Activated CD4-positive, alpha-beta T cell treated with anti-CD3 and anti-CD28 coated beads, Interleukin-2, amount 50 U/mL, for 4 hours (primary cell): ENCODE data around the gene KIAA0232.

Source experiments
- DNase-seq, 2 experiments: peaks; one replicate each; pipeline ENCODE4 v3.0.0-alpha.2; 2020

The KIAA0232 gene

DNA sequence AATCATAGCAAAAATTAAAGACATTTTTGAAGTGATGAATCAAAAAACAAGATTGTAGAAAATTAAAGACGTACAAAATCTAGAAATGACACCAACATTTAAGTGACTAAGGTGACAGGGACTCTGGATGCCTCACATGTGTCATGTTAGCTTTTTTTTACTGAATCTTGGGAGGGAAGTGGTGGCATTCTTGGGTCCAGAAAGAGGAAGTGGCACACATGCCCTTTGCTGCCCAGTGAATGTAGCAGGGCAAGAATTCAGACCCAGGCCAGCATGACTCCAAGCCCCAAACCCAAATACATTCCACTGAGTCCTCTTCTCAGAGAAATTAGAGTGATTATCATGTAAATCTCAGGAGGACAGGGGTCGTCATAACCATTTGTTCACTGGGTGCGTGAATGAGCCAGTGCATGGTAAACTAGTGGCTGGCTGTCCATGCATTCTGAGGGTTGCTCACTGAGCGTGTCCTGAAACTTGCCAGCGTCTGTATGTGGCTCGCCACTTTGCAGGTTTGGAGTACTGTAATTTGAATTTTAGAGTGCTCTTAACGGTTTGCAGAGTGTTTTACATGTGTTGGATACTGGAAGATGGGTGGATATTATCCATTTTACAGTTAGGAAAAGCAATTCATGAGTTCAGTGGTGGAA, 71.7 kb downstream of the KIAA0232 start:
- no peak for DNase-seq

DNA sequence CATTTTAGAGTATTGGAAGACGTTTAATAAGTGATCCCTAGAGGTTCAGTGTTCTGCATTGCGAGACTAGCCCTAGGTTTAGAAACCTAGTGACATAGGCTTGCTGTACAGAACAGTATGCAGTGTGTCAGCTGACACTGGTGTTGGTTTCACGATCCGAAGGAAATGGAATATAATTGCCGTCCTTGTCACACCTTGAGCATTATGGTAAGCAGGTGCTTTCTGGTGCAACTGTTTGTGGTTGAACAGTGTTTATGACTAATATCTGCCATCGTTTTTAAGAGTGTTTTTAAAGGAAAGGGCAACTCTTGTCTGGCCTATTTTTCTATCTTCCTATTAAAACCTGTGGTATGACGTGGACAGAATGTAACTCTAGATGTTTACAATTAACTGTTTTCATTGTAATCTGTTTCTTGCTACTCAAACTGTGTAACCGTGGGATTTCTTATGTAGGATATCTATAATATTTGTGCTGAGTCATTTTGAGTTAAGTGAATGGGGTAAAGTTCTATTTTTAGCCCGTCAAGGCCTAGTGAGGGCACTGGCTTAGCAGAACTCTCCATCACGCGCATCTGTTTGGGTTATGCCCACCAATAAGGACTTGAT, 73.3 kb downstream of the KIAA0232 start:
- peak in 1 of 2 experiments; percentile 15 for DNase-seq

DNA sequence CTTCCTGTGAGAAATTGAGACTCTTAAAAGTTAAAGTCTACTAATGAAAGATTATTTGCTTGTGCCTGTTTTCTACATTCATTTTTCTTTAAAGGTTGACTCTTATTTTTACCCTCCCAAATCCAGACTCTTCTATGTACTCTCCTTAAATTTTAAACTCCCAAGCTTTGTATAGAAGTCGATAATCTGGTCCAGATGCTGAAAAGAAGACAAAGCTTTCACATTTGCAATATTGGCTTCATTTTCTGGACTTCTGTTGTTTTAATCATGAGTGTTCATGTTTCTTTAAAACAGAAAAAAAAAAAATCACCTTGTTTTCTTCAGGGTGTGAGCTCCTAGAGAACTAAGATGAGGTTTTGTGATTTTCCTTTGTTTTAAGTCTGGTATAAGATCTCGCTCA, 73.9 kb downstream of the KIAA0232 start:
- DNase-seq, result no peak

DNA sequence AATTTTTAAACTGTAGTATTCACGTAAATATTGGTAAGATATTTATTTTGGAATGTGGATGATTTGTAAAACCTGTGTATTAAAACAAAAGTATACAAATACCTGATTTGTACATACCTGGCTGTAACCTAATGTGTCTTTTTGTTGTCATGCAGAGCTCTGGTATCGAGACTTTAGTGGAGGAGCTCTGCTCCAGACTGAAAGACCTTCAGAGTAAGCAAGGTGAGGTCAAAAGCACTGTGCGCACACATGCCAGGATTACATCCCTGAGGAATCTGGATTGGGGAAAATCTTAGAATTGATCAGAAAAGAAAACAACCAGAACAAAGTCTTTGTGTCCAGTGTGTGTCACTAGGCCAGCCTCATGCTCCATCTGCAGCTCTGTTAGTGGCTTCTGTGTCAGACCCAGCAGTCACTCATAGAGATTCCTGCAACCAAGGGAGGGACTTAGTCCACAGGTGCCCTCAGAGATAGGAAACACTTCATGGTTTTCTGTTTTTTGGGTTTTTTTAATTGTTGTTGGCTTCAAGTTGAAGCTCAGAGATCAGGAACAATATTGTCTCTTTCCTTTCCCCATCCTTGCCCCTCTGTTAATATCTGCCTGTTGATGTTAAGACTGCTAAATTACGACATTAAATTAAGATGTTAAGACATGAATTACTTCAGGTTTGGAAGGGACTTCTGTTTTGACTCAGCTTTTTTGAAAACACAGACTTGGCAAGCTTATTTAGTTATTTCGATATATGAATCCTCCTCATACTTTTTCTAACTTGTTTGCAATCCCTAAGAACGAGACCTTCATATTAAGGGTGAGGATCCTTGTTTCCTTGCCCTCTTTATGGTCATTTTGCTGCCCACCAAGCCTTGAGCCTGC, 74.7 kb downstream of the KIAA0232 start:
- no peak for DNase-seq

DNA sequence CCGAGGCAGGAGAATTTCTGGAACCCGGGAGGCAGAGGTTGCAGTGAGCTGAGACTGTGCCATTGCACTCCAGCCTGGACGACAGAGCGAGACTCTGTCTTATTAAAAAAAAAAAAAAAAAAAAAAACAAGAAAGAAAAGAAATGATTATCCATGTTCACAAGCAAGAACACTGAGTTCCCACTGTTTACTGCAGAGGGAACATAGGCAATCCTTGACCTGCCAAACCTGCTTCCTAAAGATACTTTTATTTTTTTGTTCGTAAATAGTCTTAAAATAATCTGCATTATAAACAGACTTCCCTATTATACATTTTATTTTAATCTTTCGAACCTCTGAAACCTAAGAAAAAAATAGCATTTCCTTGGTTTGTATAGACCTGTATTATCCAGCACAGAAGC, 76.5 kb downstream of the KIAA0232 start:
- DNase-seq, result no peak

DNA sequence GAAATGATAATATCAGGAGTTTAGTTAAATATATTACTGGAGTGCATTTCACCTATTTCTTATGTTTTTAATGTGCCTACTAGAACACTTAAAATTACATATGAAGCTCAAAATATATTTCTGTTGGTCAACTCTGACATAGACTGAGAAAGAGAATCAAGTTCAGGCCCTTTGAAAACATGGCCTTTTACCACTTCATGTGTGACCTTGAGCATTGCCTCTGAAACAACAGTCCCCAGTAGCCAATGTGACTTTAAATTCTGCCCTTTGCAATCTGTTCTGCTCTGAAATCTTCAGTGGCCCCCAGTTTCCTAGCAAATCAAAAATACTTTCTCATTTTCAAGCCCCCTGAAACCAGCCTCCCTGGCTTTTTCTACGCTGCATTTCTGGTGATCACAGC, 77.0 kb downstream of the KIAA0232 start:
- DNase-seq, result no peak

DNA sequence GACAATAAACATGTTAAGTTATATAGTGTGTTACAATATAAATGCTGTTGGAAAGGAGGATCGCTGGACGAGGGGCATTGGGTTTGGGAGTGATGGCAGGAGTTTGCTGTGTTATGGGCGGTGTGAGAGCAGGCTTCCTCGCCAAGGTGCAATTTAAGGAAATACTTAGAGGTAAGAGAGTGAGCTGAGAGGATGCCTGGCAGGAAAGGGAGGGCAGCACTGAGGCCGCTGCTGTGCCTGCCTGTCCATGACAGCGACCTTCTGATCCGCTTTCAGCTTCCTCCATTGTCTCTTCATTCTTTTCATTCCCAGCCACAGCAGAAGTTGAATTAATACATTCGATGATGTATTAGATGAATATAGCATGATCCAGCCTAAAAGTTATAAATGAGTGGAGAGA, 85.9 kb downstream of the KIAA0232 start:
- DNase-seq, result no peak

DNA sequence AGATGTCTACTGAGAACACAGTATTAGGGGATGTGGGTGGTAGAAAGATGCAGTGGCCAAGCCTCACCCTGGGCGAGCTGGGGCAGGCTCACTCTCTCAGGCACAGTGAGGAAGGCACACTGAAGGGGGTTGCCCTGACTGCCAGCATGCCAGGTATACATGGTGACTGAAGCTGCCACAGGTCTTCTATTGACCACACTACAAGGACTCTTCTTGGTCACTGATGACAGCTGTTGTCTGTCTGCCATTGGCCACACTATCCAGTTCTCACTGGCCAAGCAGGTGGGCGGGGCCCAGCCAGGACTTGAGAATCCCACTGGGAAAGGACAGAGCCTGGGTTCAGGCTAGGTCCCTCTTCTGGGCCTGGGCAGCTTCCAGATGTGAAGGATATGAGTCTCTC, 87.4 kb downstream of the KIAA0232 start:
- DNase-seq, result no peak

DNA sequence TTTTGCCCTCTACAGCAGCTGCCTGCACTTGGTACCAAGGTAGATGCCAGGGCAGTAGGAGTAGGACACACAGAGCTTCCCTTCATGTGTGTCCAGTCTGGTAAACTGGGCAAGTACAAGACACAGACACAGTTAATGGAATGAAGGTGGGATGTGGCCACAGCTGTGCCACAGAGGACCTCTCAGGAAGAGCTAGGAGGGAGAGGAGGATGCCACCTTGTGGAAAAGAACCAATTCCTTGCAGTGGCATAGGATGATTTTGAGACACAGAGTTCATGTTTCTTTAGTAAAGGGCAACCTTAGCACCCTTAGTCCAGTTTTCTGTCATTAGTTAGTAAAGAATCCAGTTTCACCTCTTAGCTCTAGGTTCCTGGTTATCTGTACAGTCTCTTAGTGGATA, 90.8 kb downstream of the KIAA0232 start:
- DNase-seq, result no peak

DNA sequence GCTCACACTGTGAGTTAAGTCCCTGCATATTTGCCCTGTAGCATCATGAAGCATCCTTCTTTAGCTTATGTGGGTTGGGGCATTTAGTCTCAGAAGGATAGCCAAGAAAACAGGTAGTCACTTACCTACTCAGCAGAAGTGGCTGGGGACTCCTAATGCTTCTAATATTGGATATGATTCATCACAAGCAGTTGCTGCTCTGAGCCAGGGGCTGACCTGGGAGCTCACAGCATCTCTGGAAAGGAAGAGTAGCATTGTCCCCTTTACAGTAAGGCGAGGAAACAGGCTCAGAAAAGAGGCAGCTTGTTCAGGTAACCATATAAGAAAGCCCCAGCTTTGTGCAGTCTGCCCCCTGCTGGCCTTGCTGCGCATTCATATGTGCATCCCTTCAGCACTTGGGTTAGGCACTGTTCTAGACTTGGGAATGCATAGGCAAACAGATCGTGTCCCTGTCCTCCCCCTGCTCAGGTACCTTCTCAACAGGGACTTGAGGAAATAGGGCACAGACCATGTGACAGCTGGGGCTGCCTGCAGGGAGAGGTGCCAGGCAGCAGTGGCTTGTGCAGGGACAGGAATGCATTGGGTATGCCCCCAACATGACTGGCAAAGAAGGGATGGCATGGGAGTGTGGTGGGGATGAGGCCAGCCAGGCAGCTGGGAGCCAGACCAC, 91.4 kb downstream of the KIAA0232 start:
- DNase-seq, result peak; percentile 81 to 83

DNA sequence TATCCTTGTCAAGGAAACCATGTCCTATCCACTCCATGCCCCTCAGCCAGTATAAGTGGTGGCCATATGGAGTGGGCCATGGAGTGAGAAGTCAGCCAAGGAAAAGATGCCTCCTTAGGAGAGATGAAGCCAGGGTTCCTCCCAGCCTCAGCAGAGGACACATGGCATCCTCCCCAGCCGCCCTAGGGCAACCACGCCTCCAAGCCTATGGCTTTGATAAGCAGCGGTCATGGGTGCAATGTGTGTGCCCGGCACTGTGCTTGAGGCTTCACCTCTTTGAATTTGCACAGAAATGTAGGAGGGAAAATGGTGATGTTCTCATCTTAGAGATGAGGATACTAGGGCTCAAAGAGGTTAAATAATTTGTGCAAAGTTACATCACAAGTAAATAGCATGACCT, 92.5 kb downstream of the KIAA0232 start:
- no peak for DNase-seq

DNA sequence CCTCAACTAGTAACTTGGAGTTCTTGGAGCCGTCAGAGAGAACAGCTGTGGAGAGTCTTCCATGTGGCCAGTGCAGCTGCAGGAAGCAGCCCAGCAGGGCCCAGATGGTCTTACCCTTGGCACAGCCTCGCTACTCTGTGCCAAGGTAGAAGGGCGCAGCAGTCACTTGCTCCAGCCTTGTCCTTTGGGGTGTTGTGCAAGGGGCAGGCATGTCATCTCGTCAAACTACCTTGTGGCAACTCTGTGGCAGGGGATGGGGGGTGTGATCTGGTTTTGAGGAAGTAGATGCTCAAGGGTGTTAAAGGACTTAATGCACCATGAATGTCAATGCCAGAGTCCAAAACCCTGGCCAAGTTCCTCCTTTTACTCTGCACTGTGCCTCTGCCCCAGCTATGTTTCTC, 92.9 kb downstream of the KIAA0232 start:
- DNase-seq, result no peak

DNA sequence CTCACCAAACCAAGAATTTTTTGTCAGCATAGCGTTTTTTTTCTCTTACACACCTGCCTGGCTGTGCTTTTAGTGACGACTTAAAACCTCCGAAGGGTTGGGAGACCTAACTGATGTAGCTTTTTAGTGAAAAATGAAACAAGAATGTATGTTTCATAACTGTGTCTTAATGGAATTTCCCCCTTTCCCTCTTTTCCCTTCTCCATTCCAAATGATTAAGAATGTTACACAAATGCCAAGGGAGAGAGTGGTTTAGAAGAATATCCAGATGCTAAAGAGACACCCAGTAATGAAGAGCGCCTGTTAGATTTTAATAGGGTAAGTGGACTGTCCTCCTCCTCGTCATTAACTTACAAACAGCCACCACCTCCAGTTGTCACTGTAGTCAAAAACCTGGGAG, 93.9 kb downstream of the KIAA0232 start:
- no peak for DNase-seq

DNA sequence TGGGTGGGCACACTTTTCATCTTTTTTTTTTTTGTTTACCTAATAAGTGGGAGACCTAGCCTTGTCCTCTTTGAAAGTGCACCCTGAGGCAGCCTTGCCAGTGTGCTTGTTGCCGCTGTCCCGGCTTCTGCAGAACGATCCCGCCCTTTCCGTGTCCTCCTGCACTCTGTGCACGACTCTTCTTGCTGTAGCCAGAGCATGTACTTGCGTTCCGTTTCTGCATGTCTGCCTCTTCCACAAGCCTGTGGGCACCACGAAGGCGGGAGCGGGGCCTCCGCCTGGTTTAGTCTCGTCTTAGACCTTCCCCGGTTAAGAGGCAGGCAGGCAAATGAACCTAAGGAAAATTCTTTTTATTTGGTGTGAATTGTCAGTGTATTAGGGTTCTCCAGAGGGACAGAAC, 94.5 kb downstream of the KIAA0232 start:
- DNase-seq, result no peak

DNA sequence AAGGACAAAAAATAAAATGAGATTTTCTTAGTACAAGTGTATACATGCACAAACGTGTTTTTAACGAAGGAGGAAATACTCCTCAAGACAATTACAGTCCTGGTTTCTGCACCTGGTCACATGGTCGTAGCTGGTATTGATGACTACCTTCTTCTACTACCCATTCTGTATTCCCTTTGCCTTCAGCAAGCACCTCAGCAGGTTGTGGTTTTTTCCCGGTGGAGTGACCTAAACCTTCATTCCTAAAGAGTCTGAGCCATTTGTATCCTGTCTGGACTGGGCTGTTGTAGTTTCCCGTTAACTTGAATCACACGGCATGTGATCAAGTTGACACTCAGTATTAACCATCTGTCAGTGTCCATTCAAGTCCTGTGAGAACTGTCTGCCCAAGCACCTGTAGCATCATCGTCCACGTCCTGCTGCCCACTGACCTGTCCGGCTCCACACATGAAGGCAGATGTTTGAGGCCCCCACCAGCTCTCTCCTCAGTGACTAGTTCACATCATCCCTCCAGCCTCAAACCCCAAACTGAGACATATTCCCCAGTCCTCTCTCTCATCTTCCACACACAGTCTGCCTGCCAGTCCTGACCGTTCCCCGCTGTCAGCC, 96.0 kb downstream of the KIAA0232 start:
- no peak for DNase-seq

DNA sequence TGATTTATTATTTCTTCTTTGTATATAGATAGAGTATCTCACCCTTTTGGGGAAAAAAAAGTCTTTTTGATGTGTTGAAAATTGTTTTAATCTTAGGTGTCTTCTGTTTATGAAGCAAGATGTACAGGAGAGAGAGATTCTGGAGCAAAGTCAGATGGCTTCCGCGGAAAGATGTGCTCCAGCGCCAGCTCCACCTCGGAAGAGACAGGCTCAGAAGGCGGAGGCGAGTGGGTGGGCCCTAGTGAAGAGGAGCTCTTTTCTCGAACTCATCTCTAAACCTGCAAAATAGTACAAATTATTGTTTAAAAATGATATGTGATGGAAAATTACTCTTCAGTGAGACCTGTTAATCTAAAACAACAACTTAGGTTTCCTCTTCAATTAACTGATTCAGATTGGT, 98.2 kb downstream of the KIAA0232 start:
- no peak for DNase-seq

DNA sequence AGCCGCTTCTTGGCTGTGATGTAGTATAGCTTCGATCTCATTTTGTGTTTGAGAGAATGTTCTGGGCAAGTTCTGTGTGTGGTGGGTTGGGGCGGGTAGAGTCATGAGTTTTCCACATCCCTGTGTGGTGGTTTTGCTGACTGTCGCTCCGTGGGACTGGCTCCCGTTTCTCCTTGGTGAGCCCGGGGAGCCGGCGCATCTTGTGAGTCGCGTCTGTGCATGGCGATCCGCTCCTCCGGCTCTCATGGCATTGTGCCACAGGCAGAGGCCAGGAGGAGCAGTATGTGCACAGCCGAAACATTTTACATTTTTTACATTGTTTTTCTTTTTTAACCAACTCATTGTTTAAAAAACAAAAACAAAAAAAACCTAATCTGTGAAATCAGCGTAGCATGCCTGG, 99.4 kb downstream of the KIAA0232 start:
- DNase-seq, result no peak

DNA sequence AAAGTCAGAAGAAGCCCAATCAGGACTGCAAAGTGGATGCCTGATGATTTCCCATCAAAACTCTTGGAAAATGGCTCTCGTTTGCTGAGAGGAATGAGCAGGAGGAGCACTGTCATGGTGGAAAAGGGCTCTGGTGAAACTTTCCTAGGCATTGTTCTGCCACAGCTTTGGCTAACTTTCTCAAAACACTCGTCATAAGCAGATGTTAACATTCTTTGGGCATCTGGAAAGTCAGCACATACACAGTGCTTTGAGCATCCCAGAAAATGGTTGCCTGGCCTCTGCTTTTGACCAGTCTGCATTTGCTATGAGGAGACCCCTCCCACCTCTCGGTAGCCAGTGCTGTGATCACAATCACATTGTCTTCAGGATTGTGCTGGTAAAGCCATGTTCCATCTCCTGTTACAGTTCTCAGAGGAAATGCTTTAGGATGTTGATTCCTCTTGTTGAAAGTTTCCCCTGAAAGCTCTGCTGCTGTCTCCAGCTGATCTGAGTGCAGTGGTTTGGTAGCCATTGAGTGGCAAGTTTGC, 101.9 kb downstream of the KIAA0232 start:
- DNase-seq, result no peak

DNA sequence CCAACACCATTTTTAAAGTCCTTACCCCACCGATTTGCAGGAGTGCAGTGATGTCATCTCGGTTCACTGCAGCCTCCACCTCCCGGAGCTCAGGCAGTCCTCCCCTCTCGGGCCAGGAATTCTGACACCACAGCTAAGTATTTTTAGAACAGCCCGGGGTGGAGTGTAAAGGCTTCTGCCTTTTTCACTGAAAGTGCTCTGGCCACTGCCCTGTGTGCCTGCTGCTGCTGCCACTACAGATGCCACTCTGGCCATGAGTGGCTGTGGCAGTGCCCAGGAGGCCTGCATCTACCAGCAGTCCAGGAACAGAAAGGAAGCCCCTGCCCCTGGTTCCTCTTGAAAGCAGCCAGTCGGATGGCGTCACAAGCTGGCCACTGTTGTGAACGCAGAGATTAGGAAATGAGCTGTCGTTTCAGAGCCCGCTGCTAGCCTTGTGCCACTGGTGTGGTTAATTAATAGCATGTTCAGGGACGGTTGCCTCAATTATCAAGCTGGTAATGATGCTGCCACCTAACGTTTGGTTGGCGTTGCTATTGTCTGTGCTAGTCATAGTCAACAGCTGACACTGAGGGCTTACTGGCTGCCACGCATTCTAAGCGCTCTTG, 103.5 kb downstream of the KIAA0232 start:
- DNase-seq, result no peak

DNA sequence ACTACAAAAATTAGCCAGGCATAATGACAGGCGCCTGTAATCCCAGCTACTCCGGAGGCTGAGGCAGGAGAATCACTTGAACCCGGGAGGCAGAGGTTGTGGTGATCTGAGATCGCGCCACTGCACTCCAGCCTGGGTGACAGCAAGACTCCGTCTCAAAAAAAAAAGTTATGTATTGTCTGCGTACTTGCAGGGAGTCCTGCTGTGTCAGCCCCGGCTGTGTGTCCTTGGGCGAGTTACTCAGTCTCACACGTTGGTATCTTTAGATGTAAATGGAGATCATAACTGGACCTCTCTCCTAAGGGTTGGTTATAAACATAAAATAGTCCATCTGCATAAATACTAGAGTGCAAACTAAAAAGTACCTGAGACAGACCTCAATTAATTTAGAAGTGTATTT, 104.4 kb downstream of the KIAA0232 start:
- DNase-seq, result no peak

DNA sequence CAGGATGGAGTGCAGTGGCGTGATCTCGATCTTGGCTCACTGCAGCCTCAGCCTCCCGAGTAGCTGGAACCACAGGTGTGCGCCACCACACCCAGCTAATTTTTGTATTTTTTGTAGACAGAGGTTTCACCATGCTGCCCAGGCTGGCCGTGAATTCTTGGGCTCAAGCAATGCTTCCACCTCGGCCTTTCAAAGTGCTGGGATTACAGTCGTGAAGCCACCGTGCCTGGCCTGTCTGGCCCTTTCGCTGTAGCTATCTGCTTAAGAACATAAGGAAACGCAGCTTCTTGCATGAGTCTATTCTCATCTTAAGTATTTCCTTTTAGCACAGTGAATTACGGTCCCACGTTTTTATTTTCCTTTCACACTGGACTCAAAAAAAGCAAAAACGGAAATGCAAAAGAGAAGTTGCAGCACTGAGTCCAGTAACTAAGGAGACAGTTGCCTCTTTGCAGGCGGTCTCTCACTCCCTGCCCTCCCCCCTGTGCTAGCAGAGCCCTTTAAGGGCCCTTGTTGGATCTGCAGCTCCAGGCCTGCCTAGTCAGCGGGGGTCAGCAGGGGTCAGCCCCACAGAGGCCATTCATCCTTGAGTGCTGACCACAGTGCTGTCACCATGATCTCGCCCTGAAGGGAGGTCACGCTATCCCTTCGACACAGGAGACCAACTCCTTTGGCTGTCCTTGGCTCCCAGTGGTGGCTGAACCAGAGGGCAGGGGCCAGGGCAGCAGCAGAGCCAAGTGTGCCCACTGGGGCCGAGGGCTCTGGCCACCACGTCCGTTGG, 105.3 kb downstream of the KIAA0232 start:
- no peak for DNase-seq
